GM21576 (cell line): ENCODE data around the gene PIK3C2B.
"Not testable (repeated sequence)": the region's sequence is repeated elsewhere in the genome, so short reads cannot be mapped to it uniquely, and the experiment has no call there.

Experiments
- ATAC-seq: cut with Tn5 transposase; IDR thresholded peaks from one replicate; pipeline ENCODE4 v1.9.1; 2021; ENCODE audit warnings: mild to moderate bottlenecking, moderate library complexity; ENCODE audit not compliant: unreplicated experiment

The PIK3C2B gene

GRCh38 chr1:204506969-204507316, 12.3 kb upstream of the PIK3C2B start:
- peak; percentile 62 for ATAC-seq

DNA sequence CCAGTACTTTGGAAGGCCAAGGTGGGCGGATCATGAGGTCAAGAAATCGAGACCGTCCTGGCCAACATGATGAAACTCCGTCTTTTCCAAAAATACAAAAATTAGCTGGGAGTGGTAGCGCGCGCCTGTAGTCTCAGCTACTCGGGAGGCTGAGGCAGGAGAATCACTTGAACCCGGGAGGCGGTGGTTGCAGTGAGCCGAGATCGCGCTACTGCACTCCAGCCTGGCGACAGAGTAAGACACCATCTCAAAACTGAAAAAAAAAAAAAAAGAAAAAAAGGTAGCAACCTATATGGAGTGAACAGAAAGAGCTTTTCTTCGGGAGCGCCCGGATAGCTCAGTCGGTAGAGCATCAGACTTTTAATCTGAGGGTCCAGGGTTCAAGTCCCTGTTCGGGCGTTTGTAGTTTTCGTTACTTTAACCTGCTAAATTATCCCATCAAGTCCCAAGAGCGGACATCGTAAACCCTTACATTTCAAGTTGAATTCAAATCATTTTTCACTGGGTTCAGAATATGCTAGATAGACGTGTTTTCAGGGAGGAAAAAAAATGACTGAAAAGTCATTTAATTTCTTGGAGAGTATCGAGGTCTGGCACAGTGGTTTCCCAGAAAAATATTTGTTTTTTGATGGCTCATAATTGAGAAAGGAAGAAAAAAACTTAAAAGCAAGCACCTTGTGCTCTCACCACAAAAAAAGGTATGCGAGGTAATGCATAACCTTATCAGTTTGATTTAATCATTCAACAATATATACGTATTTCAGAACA, 11.8 kb upstream of the PIK3C2B start:
- ATAC-seq = peak; percentile 57

DNA sequence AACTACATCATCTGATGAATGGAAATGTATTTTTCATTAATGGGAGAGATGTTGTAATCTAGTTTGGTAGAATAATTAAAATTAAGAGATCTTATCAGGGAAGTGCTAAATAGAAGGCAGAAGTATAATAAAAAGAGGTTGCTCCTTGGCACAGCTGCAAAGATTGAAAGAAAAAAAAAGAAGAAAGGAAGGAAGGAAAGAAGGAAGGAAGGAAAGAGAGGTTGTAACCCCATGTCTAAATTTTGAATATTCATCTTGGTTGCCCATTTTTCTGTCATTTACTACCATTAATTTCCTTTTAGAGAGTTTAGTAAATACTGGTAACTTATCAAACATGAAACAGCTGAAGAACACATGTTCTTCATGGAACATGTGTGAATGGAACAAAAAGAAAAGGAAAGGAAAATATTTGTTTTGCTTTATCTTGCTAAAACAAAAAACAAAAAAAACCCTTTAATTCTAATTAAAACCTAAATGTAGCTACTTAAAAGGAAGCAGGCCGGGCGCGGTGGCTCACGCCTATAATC, 11.1 kb upstream of the PIK3C2B start:
- ATAC-seq = no peak

GRCh38 chr1:204503913-204504519, 9.4 kb upstream of the PIK3C2B start:
- ATAC-seq = no peak

DNA sequence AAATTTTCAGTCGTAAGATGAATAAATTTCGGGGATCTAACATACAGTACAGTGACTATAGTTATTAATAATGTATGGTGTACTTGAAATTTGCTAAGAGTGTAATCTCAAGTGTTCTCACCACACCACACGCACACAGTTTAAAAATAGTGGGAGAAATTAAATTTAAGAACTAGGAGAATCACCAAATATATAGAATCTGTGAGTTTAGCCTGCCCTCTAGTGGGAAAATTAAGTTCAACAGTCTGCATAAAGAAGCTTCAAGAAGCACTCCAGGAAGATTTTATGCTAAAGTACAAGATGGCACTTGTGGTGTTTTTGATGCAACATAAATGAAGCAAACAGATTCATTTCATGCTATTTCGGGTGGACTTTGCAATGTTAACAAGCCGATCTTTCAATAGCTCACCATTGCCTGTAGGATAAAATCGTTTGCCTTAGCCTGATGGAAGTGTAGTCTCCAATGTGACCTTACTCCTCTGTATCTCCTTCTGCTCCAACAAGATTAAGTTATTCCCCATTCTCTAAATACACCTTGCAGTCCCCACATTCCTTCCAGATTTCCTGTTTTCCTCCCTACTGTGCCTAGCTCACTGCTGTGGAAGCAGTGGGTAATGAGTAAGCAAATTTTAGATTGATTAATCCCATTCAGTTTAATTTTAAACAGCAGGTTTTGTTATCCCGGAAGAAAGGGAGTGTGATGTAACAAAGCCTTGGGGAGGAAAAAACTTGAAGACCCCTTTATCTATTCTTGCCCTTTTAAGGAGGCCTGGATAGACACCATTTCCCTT, 8.7 kb upstream of the PIK3C2B start:
- ATAC-seq = no peak

DNA sequence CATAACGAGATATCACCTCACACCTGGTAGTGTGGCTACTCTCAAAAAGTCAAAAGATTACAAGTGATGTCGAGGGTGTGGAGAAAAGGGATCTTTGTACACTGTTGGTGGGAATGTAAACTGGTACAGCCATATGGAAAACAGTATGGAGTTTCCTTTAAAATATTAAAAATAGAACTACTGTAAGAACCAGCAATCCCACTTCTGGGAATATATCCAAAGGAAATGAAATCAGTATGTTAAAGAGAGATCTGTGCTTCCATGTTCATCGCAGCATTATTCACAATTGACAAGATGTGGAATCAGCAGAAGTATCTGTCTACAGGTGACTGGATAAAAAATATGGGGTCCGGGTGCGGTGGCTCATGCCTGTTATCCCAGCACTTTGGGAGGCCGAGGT, 7.6 kb upstream of the PIK3C2B start:
- no peak for ATAC-seq

DNA sequence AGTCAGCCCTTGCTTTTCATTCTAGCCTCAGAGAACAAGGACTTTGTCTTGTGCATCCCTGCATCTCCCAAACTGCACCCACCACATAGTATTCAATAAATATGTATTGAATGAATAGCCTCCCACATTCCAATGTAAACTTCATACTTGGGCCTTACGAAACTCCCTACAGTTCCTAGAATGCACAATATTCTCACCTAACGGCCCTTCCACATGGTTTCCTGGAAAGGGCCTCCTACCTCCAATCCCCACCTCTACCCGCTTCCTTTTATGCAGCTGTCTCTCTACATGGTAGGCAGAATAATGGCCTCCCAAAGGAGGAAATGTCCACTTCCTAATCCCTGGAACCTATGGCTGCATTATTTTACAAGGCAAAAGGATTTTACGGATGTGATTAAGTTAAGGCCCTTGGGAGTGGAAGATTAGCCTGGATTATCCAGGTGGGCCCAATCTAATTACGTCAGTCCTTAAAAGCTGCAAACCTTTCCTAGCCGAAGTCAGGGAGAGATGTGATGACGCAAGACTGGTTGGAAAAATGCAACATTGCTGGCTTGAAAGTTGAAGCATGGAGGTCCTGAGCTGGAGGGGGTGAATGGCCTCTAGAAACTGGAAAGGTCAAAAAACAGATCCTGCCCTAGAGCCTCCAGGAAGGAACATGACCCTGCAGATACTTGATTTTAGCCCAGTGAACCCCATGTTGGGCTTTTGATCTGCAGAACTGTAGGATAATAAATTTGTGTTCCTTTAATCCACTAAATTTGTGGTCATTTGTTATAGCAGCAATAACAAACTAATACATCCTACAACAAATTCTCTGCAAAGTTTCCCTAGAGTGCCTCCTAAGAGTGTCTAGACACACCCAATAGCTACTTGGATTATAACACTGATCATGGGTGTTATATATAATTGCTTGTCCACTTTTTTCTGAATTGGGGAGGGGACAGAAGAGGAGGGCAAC, 5.2 kb upstream of the PIK3C2B start:
- no peak for ATAC-seq

DNA sequence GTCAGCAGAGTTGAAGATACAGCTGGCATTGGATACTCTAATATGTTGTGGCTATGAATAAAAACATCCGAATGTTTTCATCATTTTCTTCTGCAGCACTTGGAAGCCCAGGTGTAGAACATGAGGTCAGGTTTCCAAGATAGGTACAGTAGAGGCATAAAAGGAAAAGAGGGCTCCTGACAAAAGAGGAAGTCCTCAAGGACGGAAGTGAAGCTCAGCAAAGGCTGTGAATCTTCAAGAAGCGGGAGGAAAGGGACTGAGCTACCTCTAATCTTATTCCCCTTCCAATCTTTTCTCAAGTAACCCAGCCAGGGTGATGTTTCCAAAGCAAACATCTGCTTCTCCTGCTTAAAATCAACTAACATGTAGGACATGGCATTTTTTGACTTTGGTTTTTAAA, 4.4 kb upstream of the PIK3C2B start:
- ATAC-seq = no peak

GRCh38 chr1:204495777-204496176, 1.2 kb upstream of the PIK3C2B start:
- no peak for ATAC-seq

- ATAC-seq = peak; percentile 33
These were observed 611 bp upstream of the PIK3C2B start for GRCh38 chr1:204495078-204495753.

- peak; percentile 34 for ATAC-seq
These were observed 673 bp downstream of the PIK3C2B start for GRCh38 chr1:204493984-204494280.

GRCh38 chr1:204493145-204493983, 1.2 kb downstream of the PIK3C2B start:
- ATAC-seq = no peak

DNA sequence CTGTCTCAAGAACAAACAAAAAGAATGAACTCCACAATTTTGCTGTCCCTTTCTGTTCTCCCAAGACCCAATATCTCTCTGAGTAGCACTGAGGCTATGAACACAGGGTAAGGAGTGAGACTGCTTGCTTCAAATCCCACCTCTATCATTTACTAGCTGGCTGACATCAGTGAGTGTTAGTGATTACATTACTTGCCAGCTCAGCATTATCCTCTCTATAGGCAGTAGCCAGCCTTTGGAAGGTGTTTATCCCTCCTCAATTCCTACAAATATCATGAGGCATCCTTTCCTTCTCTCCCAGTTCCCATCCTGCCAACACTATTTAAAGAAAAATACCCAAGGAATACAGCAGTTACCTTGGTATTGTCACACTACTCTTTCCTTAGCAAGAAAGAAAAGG, 3.0 kb downstream of the PIK3C2B start:
- no peak for ATAC-seq

DNA sequence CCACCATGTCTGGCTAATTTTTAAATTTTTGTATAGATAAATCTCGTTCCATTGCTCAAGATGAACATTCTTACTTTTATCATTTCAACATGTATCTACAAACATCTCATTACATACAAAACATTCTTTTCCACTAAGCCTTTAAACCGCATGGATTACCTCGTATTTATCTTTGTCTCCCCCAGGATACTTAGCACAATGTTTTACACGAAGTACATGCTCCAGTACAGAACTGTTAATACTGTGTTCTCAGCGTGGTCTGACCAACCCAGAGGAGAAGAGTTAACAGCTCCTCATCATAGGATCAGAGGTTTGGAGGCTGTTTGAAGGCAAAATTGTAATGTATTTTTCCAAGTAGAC, 7.4 kb downstream of the PIK3C2B start:
- no peak for ATAC-seq

GRCh38 chr1:204486513-204487255, 7.9 kb downstream of the PIK3C2B start:
- not testable (repeated sequence) for ATAC-seq

DNA sequence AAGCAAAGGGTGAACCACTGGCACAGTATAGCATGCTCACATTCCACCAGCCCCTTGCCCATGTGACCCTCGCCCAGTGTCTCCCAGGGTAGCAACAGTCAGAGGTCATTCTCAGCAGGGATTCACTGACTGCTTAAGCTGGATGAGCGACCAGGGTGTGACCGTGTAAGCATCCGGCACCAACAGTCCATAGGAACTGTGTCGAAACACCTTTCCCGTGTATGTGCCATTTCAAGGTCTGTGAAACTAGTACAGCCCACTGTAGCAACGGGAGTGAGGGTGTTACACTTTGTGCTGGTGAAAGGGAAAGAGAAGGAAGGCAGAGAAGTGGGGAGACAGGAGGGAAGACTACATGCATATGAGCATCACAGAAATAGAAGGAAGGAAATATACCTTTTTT, 10.8 kb downstream of the PIK3C2B start:
- no peak for ATAC-seq

- peak; percentile 55 for ATAC-seq
These were observed 14.1 kb downstream of the PIK3C2B start for GRCh38 chr1:204480515-204480914.

GRCh38 chr1:204479387-204480136, 15.0 kb downstream of the PIK3C2B start:
- ATAC-seq = no peak
